ENCODE results near the gene BABAM1.
A peak's percentile ranks its signal among the peaks of the same experiment; 100 is the strongest.
"Not testable (repeated sequence)": the region's sequence is repeated elsewhere in the genome, so short reads cannot be mapped to it uniquely, and the experiment has no call there.

Gene BABAM1

GRCh38 chr19:17286752-17287151, 19.5 kb downstream of the BABAM1 start:
- no peak for TF ChIP-seq CTCF (IDR thresholded peaks at IDR 0.05)
- no peak overlapping the region for H3K27ac ChIP-seq

GRCh38 chr19:17289489-17289888, 22.2 kb downstream of the BABAM1 start:
- Histone ChIP-seq H3K4me3 (ENCODE audit: low read depth in 1 of 2, low read length in 1 of 2) (no peak overlapping the region), H3K36me3 (peaks cover 5% of the 10 kb centered on the region), H3K4me1 (ENCODE audit: control insufficient read depth in 1 of 2, insufficient read depth in 1 of 2, low read depth in 1 of 2, low read length in 1 of 2) (peaks cover 21 to 24% of the 10 kb centered on the region in 2 experiments), H3K27ac (no peak overlapping the region), H3K27me3 (no peaks in the 10 kb centered on the region), H3K9me3 (no peaks in the 10 kb centered on the region)
- TF ChIP-seq CTCF (IDR thresholded peaks at IDR 0.05), result no peak

More at GRCh38 chr19:17286752-17287151, 19.5 kb downstream of the BABAM1 start:
- Histone ChIP-seq H3K27me3 (no peaks in the 10 kb centered on the region), H3K4me1 (ENCODE audit: control insufficient read depth in 1 of 2, insufficient read depth in 1 of 2, low read depth in 1 of 2, low read length in 1 of 2) (peaks cover 20 to 24% of the 10 kb centered on the region in 2 experiments), H3K36me3 (no peaks in the 10 kb centered on the region), H3K4me3 (ENCODE audit: low read depth in 1 of 2, low read length in 1 of 2) (no peak overlapping the region), H3K9me3 (no peaks in the 10 kb centered on the region)

- H3K4me1 ChIP-seq (ENCODE audit: control insufficient read depth in 1 of 2, insufficient read depth in 1 of 2, low read depth in 1 of 2, low read length in 1 of 2), result peaks cover 32 to 39% of the 10 kb centered on the region in 2 experiments
- H3K9me3 ChIP-seq, result no peaks in the 10 kb centered on the region
- peak overlapping the region; percentile 60 to 69 for H3K4me3 ChIP-seq (ENCODE audit: low read depth in 1 of 2, low read length in 1 of 2)
- peak overlapping the region; percentile 47 for H3K27ac ChIP-seq
- peaks cover 5% of the 10 kb centered on the region for H3K36me3 ChIP-seq
- H3K27me3 ChIP-seq, result no peaks in the 10 kb centered on the region
- no peak for TF ChIP-seq CTCF (IDR thresholded peaks at IDR 0.05)
Measured at GRCh38 chr19:17292301-17293074, 25.2 kb downstream of the BABAM1 start.

- Histone ChIP-seq H3K4me3 (ENCODE audit: low read depth in 1 of 2, low read length in 1 of 2) (no peak overlapping the region), H3K27ac (no peak overlapping the region), H3K27me3 (no peaks in the 10 kb centered on the region), H3K9me3 (no peaks in the 10 kb centered on the region), H3K36me3 (peaks cover 5% of the 10 kb centered on the region), H3K4me1 (ENCODE audit: control insufficient read depth in 1 of 2, insufficient read depth in 1 of 2, low read depth in 1 of 2, low read length in 1 of 2) (peaks cover 33 to 40% of the 10 kb centered on the region in 2 experiments)
- TF ChIP-seq CTCF (IDR thresholded peaks at IDR 0.05), result no peak
Measured at GRCh38 chr19:17293605-17294004, 26.4 kb downstream of the BABAM1 start.

GRCh38 chr19:17294051-17294891, 27.0 kb downstream of the BABAM1 start:
- H3K4me3 ChIP-seq (ENCODE audit: low read depth in 1 of 2, low read length in 1 of 2), result no peak overlapping the region
- no peaks in the 10 kb centered on the region for H3K27me3 ChIP-seq
- no peak overlapping the region for H3K27ac ChIP-seq
- no peak for TF ChIP-seq CTCF (IDR thresholded peaks at IDR 0.05)
- H3K9me3 ChIP-seq, result no peaks in the 10 kb centered on the region
- H3K36me3 ChIP-seq, result peaks cover 5% of the 10 kb centered on the region
- H3K4me1 ChIP-seq (ENCODE audit: control insufficient read depth in 1 of 2, insufficient read depth in 1 of 2, low read depth in 1 of 2, low read length in 1 of 2), result peaks cover 33 to 40% of the 10 kb centered on the region in 2 experiments

- not testable (repeated sequence) for H3K27me3 ChIP-seq; H3K36me3 ChIP-seq; H3K27ac ChIP-seq; H3K4me3 ChIP-seq (ENCODE audit: low read depth in 1 of 2, low read length in 1 of 2); H3K9me3 ChIP-seq
- H3K4me1 ChIP-seq (ENCODE audit: control insufficient read depth in 1 of 2, insufficient read depth in 1 of 2, low read depth in 1 of 2, low read length in 1 of 2), result peaks cover 21 to 30% of the 10 kb centered on the region in 2 experiments
Measured at GRCh38 chr19:17295551-17295950, 28.3 kb downstream of the BABAM1 start.

Data from neutrophil (primary cell).